ENCODE data around the gene SMIM33.

- TF ChIP-seq POLR2A (IDR thresholded peaks at IDR 0.05) (no peak), CTCF (IDR thresholded peaks at IDR 0.05) (no peak)
Observed at GRCh38 chr5:139431706-139432105, 39.1 kb upstream of the SMIM33 start.
